PC-9 (cell line): ENCODE measurements around the gene EMP2.

Experiments used
- CTCF ChIP-seq: fragments of 200-600 bp; sonication (generic); conservative IDR thresholded peaks from 2 replicates; pipeline ENCODE4 v1.6.1; 2017; ENCODE audit warnings: mixed run types, antibody characterized with exemption, mild to moderate bottlenecking, moderate library complexity
- EZH2 ChIP-seq: fragments of 200-600 bp; sonication (generic); IDR thresholded peaks from 2 replicates; pipeline ENCODE4 v1.8.0; 2017; ENCODE audit warnings: antibody characterized with exemption, low read depth

GRCh38 chr16:10480151-10480550 is 100.2 kb downstream of the EMP2 start:
- TF ChIP-seq CTCF = no peak
- TF ChIP-seq EZH2 = no peak
